Activated CD4-positive, alpha-beta T cell treated with anti-CD3 and anti-CD28 coated beads for 24 hours (primary cell): ENCODE measurements around the gene SEPHS1.
"Not testable (repeated sequence)": the region's sequence is repeated elsewhere in the genome, so short reads cannot be mapped to it uniquely, and the experiment has no call there.

ENCODE experiments used
- DNase-seq, 2 donors: peaks; one replicate each; pipeline ENCODE4 v3.0.0-alpha.2; 2020; ENCODE audit warnings: low read depth in 2 of 2

Gene SEPHS1

DNA sequence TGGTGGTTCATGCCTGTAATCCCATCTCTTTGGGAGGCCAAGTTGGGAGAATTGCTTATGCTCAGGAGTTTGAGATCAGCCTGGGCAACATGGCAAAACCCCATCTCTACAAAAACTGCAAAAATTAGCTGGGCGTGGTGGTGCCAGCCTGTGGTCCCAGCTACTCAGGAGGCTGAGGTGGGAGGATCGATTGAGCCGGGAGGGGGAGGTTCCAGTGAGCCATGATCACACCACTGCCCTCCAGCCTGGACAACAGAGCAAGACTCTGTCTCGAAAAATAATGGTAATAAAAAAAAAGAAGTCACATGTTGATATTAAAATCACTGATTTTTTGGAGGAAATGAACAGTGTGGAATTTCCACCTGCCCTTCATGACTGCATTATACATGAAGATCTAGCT is 64.0 kb downstream of the SEPHS1 start:
- DNase-seq: no peak

DNA sequence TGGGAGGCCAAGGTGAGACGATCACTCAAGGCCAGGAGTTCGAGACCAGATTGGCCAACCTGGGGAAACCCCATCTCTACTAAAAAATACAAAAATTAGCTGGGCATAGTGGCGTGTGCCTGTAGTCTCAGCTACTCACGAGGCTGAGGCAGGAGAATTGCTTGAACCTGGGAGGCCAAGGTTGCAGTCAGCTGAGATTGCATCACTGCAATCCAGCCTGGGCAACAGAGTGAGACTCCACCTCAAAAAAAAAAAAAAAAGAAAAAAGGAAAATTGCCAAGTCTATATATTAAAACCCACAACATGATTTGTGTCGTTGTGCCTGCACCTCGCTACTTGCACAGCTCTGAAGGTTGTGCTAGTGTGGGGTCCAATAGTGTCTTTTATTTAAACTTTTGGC is 65.7 kb downstream of the SEPHS1 start:
- not testable (repeated sequence) for DNase-seq

DNA sequence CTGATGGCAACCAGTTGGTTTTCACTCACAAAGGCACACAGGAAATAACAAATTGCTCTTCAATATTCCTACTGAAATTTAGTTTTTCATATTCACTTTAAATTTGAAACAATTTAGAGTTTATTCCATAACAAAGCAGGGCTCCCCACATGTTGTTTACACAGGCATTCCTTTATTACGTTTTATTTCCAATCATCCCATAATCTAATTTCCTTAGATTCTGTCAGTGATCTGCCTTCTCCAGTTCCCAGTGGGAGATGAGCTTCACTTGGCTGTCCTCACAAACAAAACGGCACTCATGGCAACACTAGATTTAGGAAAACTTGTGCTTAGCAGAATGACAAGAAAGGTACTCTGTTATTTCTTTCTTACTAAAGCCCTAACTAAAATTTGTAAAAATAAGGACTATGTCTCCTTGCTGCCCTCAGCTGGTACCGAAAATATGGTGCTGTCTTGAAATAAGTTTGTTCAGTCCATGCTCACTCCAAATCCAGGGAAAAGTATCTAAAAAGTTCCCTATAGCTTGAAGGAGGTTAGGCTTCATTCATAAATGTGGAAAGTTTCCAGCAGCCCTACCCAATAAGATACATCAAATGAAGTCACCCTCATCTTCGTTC is 71.2 kb downstream of the SEPHS1 start:
- no peak for DNase-seq

DNA sequence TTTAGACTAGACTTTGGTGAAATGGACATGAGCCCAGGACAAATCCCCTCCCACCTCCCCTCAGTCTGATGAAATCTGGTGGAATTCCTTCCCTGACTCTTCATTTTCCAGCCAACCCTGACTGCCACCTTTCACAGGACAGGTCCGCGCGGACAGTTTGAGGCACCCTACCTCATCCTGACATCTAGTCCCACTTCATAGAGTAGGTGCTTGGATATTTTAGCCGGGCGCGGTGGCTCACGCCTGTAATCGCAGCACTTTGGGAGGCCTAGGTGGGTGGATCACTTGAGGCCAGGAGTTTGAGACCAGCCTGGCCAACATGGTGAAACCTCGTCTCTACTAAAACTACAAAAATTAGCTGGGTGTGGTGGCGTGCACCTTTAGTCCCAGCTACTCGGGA is 71.9 kb downstream of the SEPHS1 start:
- DNase-seq: not testable (repeated sequence)

DNA sequence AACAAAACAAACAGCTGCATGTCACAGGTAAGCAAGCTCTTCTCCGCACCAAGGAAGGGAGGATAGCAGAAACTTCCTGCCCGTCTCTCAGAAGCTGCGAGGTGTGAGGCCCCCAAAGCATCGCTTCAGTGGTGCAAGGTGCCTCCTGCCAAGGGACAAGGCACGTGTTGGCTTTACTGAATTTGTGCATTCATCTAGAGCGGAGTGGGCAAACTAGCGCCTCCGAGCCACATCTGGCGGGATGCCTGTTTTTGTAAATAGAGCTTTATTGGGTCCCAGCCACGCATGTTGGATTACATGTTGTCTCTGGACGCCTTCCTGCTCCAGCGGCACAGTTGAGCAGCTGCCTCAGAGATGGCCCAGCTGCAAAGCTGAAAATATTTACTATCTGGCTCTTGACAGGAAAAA is 75.9 kb downstream of the SEPHS1 start:
- no peak for DNase-seq

DNA sequence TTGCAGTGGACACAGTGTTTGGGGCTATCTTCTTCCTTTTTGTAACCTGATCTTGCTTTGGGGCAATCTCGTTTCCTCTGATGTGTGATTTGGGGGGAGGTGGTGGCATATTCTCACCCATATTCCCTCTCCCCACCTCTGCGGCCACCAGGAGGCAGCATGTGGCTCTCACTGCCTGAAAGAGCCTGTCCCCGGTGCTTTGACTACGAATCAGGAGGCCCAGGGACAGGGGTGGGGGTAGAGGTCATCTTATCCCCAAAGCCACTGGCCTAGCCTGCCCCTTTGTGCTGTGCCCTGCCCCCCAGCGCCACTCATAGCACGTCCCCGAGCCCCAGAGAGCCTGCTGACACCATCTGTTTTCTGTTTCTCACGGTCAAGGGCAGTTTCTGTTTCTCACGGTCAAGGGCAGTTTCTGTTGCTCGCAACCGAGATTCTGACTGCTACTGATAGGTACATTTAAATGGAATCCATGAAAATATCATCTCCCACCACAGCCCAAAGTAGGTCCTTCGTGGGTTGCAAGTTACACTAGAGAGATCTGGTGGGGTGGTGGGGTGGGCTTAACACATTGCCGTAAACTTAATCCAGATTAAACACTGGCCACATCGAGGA is 76.4 kb downstream of the SEPHS1 start:
- DNase-seq: peak; percentile 9 to 19

DNA sequence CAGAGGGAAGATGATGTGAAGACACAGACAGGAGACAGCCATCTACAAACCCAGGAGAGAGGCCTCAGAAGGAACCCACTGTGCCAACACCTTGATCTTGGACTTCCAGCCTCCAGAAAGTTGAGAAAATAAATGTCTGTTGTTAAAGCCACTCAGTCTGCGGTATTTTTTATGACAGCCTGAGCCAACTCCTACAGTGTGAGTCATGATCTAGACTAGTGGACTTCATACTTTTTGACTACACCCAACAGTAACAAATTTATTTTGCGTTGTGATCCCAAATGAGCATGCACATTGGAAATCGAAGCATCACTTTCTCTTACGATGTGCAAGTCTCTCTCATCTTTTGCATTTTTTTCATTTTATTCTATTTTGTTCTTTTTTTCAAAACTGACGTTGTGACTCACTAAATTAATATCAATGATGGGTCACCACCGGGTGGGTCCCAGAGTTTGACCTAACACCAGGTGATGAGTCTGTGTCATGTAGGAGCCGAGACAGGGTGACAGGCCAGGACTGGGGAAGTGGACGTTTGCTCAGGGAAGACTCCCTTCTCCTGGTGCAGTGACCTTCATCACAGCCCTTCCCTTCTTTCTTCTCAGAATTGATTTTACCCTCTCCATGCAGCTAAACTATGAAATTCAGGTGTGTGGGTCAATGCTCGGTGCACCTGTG is 77.1 kb downstream of the SEPHS1 start:
- DNase-seq: no peak

DNA sequence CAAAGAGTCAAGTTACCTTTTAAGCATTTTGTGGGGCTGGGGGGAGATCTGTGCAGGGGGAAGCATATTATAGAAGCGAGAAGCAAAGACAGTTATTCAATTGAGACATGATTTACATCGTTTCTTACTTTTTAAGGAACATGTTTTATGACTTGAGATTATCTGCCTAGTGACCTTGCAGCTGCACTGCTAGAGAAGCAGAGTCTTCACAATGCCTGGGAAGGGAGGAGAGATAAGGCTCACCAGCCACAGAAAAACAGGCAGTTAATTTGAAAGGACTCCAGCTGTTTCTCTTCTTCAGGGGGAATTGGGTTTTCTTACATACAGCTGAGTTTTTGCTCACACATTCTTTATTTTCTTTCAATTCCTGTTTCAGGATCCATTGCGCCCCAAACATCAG is 79.3 kb downstream of the SEPHS1 start:
- DNase-seq: no peak

DNA sequence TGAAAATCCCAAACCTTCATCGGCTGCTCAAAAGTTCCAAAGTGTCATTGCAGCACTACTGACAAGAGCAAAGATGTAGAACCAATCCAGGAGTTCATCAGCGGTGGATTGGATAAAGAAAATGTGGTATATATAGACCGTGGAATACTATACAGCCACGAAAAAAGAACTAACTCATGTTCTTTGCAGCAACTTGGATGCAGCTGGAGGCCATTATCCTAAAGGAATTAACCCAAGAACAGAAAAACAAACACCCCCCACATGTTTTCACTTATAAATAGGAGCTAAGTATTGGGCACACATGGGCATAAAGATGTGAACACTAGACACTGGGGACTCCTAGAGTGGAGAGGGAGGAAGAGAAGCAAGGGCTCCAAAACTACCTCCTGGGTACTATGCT is 79.8 kb downstream of the SEPHS1 start:
- no peak for DNase-seq
